ENCODE measurements around the gene B4GALT5.
A peak's percentile ranks its signal among the peaks of the same experiment; 100 is the strongest.
"Not testable (repeated sequence)": the region's sequence is repeated elsewhere in the genome, so short reads cannot be mapped to it uniquely, and the experiment has no call there.

B4GALT5 gene

DNA sequence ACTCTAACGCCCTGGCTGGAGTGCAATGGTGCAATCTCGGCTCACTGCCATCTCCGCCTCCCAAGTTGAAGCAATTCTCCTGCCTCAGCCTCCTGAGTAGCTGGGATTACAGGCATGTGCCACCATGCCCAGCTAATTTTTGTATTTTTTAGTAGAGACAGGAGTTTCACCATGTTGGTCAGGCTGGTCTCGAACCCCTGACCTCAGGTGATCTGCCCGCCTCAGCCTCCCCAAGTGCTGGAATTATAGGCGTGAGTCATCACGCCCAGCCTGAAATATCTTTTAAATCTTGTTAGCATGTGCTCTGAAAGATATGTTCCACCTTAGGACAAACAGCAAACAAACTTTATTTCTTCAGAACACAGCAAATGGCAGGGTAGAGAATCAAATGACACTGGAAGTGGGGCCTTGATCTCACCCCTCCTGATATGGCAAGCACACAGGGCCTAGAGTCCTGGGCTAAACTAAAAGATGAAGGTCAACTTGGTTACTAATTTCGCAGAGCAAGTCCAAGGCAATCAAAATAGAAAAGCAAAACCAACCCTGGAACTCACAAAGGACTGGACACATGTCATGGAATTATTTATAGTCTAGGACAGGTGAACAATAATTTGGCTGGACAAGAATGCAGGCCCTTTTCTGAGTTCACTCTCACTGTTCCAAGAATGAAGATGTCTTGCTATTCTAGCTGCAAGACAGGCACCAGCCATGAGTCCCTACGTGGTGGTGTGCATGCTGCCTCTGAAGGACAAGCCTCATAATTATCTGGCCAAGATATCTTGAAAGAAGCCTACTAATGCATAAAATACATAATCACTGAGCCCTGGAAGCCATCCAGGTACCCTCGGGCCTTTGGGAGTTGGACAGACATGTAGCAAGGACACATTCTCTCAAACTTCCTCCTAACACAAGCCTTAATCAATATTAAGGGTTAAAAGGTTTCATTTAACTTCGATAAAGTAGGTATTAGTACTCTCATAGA lies 35.6 kb downstream of the B4GALT5 start:
- in situ Hi-C loops (cut with HindIII; ENCODE audit: low pct_unique_long_range_greater_than_20kb, low sequenced_read_pairs), result no loop called here
- peak in 1 of 2 experiments; percentile 32 for DNase-seq (ENCODE audit: low read depth in 1 of 2, low spot score in 1 of 2)
- no peak for TF ChIP-seq JUND (IDR thresholded peaks at IDR 0.05; ENCODE audit: low read depth)

GRCh38 chr20:49676581-49677291 lies 36.9 kb downstream of the B4GALT5 start:
- in situ Hi-C loops (cut with HindIII; ENCODE audit: low pct_unique_long_range_greater_than_20kb, low sequenced_read_pairs), result no loop called here
- DNase-seq (ENCODE audit: low read depth in 1 of 2, low spot score in 1 of 2), result no peak
- TF ChIP-seq JUND (IDR thresholded peaks at IDR 0.05; ENCODE audit: low read depth), result no peak

DNA sequence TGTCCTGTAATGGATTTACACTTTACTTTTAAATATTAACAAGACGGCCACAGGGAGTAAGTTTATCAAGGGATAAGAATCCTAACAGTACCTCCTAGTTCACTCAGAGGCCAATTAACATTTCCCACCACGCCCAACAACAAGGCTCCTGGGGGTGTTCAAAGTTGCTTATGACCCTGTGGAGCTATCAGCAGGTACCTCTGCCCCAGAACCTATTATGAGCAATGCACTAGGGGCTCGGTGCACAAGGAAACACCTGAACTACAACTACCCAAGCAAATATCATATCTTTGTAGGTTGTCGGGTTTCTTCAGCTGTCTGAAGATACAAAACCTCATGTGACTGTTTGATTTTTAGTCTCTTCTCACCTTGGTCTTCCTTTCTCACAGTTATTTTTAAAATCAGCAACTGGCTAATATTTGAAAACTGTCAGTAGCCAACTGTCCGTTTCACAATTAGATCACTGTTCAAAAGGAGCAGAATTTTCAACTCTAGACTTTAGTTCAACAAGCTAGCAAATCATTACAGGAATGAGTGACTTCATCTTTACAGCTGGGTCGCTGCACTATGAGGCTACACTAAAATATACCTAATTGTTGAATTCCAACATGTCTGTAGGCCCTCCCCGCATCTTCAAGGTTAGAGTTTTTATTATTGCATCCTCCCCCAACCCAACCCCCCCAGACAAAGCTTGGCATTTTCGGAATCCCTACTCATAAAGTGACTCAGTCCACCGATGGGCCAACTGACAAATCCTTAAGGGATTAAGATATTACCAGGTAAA lies 38.1 kb downstream of the B4GALT5 start:
- no peak for DNase-seq (ENCODE audit: low read depth in 1 of 2, low spot score in 1 of 2)
- no peak for TF ChIP-seq JUND (IDR thresholded peaks at IDR 0.05; ENCODE audit: low read depth)

GRCh38 chr20:49674383-49675352 lies 39.0 kb downstream of the B4GALT5 start:
- DNase-seq (ENCODE audit: low read depth in 1 of 2, low spot score in 1 of 2), result peak in 1 of 2 experiments; percentile 52
- TF ChIP-seq JUND (IDR thresholded peaks at IDR 0.05; ENCODE audit: low read depth), result no peak
- in situ Hi-C loops (cut with HindIII; ENCODE audit: low pct_unique_long_range_greater_than_20kb, low sequenced_read_pairs), result no loop called here

More for the DNA sequence above, 38.1 kb downstream of the B4GALT5 start:
- in situ Hi-C loops (cut with HindIII; ENCODE audit: low pct_unique_long_range_greater_than_20kb, low sequenced_read_pairs), result no loop called here

DNA sequence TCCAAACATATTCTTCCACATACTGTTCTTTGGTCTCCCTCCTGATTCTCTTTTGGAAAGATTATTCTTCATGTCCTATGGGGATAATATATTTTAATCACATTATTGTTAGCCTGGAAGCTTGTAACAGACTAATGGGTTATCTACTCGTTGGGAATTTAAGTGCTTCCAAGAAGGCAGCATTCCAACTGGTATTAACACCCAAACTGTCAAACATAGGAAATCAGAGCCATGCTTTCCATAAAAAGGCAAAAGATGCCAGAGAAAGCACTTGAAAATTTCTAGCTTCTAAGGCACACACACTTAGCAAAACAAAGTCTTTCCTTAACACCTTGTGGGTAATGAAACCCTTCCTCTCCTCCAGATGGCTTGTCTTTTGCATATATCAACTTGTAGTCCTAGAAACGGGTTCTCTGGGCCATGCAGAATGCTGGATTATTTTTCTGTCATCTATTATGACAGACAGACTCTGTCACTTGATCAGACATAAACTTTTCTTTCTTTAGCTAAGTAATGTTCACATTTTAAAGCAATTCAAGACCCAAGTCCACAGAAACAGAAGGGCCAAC lies 41.5 kb downstream of the B4GALT5 start:
- no peak for DNase-seq (ENCODE audit: low read depth in 1 of 2, low spot score in 1 of 2)
- TF ChIP-seq JUND (IDR thresholded peaks at IDR 0.05; ENCODE audit: low read depth), result no peak
- in situ Hi-C loops (cut with HindIII; ENCODE audit: low pct_unique_long_range_greater_than_20kb, low sequenced_read_pairs), result no loop called here

GRCh38 chr20:49671433-49671832 lies 42.2 kb downstream of the B4GALT5 start:
- in situ Hi-C loops (cut with HindIII; ENCODE audit: low pct_unique_long_range_greater_than_20kb, low sequenced_read_pairs), result no loop called here

DNA sequence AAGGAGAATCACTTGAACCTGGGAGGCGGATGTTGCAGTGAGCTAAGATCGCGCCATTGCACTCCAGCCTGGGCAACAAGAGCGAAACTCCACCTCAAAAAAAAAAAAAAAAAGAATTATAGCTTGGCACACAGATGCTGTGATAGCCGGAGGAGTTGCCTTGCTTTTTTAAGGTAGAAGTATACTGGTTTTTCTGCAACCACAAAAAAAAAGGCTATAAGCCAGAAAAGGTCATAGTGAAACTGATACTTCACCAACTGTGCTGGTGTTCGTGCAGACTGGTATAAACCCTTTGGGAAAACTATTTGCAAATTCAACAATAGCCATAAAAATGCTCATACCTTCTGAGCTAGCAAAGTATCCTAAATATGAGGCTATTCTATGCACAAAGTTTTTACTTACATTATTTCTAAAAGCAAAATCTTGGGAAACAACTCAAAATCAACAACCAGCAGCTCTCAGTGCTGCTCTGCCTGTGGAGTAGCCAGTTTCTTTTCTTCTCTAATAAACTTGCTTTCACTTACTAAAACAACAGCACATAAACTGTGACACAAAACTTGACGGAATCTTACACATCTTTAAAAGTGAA lies 44.0 kb downstream of the B4GALT5 start:
- no peak for TF ChIP-seq JUND (IDR thresholded peaks at IDR 0.05; ENCODE audit: low read depth)

More at GRCh38 chr20:49671433-49671832, 42.2 kb downstream of the B4GALT5 start:
- DNase-seq (ENCODE audit: low read depth in 1 of 2, low spot score in 1 of 2), result no peak
- no peak for TF ChIP-seq JUND (IDR thresholded peaks at IDR 0.05; ENCODE audit: low read depth)

DNA sequence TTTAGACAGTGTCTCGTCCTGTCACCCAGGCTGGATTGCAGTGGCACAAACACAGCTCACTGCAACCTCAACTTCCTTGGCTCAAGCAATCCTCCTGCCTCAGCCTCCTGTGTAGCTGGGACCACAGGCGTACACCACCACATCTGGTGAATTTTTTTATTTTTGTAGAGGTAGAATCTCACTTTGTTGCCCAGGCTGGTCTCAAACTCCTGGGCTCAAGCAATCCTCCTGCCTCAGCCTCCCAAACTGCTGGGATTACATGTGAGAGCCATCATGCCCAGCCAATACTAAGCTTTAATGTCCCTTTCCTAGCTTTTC lies 44.8 kb downstream of the B4GALT5 start:
- in situ Hi-C loops (cut with HindIII; ENCODE audit: low pct_unique_long_range_greater_than_20kb, low sequenced_read_pairs); DNase-seq (ENCODE audit: low read depth in 1 of 2, low spot score in 1 of 2): not testable (repeated sequence)

More for the DNA sequence above, 44.0 kb downstream of the B4GALT5 start:
- in situ Hi-C loops (cut with HindIII; ENCODE audit: low pct_unique_long_range_greater_than_20kb, low sequenced_read_pairs), result no loop called here
- no peak for DNase-seq (ENCODE audit: low read depth in 1 of 2, low spot score in 1 of 2)

DNA sequence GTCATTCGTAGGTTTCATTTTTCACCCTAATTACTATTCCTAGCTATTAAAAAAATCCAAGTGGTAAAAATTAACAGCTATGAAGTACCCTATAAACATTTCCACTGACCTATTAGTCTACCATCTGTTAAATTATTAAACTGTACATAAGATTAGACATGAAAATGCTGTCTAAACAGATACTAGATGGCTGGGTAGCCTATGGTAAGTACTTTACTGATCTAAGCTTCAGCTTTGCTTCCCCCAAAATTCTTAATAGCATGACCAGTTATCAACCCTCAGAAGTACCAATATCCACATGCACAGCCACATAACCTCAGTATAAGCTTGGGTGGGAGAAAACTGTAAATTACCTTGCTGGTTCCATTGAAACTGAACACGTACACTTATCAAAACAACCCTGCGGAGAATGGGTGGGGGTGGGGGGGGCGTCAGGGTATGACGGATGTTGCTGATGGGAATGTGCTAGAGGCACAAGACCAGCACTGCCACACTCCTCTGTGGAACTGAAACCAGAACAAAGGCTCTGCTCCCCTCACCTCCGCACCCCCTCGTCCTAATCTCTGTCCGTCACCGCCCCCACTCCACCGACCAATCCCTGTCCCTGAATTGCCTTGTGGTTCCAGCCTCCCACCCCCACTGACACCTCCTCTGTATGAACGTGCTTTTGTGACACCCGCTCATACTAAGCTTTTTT lies 45.3 kb downstream of the B4GALT5 start:
- in situ Hi-C loops (cut with HindIII; ENCODE audit: low pct_unique_long_range_greater_than_20kb, low sequenced_read_pairs), result no loop called here
- DNase-seq (ENCODE audit: low read depth in 1 of 2, low spot score in 1 of 2), result no peak
- no peak for TF ChIP-seq JUND (IDR thresholded peaks at IDR 0.05; ENCODE audit: low read depth)

DNA sequence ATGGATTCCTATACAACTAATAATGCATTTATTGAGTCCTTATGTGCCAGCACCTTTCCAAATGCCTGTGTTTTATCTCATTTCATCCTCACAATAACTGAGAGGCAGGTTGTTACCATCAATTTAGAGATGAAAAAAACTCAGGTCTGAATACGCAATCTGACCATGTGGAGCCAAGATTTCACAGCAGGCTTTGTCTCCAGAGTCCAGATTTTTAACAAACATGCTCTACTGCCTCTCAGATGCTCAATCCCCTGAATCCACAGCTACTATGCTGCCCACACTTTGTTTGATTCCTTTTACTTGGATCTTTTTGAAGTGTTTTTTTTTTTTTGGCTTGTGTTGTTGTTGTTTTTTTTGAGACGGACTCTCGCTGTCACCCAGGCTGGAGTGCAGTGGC lies 46.8 kb downstream of the B4GALT5 start:
- in situ Hi-C loops (cut with HindIII; ENCODE audit: low pct_unique_long_range_greater_than_20kb, low sequenced_read_pairs), result no loop called here
- DNase-seq (ENCODE audit: low read depth in 1 of 2, low spot score in 1 of 2), result no peak
- no peak for TF ChIP-seq JUND (IDR thresholded peaks at IDR 0.05; ENCODE audit: low read depth)

Data from T47D (cell line).